Measurements from ENCODE around the gene C1QTNF6.

The C1QTNF6 gene

DNA sequence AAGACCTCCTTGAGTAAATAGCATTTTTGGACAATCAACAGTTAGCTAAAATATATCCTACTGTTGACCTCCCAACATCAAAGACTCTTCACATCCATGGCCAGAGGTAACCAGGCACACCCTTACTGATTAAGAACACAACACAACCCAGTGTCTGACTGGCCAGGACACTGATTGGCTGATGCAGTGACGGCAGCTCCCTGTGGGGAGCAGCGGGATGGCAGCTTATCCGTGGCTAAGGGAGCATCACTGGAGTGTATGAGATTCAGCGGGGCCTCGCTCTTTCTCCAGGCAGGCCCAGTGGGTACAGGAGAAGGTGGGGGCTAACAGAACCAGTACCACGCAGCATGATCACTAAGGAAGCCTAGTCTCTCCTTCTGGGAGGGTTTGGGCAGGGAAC lies 28.0 kb downstream of the C1QTNF6 start:
- no peak for TF ChIP-seq CTCF (IDR thresholded peaks at IDR 0.05)
- Mint-ChIP-seq H3K4me1 (peaks cover 11% of the 10 kb centered on the region), H3K9me3 (peaks cover 7% of the 10 kb centered on the region), H3K4me3 (no peak overlapping the region), H3K36me3 (ENCODE audit: low read depth) (no peaks in the 10 kb centered on the region), H3K27me3 (ENCODE audit: low read depth, poor library complexity) (peaks cover 32% of the 10 kb centered on the region), H3K27ac (no peak overlapping the region)
- no peak for DNase-seq

DNA sequence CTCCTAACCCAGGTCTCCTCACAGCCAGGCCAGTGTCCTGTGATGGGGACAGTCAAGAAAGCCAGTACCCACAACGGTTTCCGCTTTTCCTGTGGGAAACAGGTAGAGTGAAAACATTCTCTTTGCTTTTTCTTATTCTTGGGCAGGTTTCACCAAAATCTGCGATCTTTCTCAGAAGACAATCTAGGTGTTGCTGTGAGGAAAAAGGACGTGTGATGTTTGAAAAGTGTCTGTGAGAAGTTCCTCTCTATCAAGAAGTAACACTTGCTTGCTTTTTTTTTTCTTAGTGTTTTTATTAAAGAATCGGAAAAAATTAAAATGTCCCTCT lies 29.1 kb downstream of the C1QTNF6 start:
- H3K9me3 Mint-ChIP-seq, result peaks cover 7% of the 10 kb centered on the region
- H3K4me1 Mint-ChIP-seq, result peaks cover 4% of the 10 kb centered on the region
- H3K27ac Mint-ChIP-seq, result no peak overlapping the region
- no peak for TF ChIP-seq CTCF (IDR thresholded peaks at IDR 0.05)
- peaks cover 36% of the 10 kb centered on the region for H3K27me3 Mint-ChIP-seq (ENCODE audit: low read depth, poor library complexity)
- H3K36me3 Mint-ChIP-seq (ENCODE audit: low read depth), result no peaks in the 10 kb centered on the region
- no peak for DNase-seq
- no peak overlapping the region for H3K4me3 Mint-ChIP-seq

- TF ChIP-seq CTCF (IDR thresholded peaks at IDR 0.05), result no peak
- peaks cover 7% of the 10 kb centered on the region for H3K9me3 Mint-ChIP-seq
- H3K4me1 Mint-ChIP-seq, result peaks cover 8% of the 10 kb centered on the region
- peak overlapping the region; percentile 69 for H3K27ac Mint-ChIP-seq
- H3K4me3 Mint-ChIP-seq, result no peak overlapping the region
- no peaks in the 10 kb centered on the region for H3K36me3 Mint-ChIP-seq (ENCODE audit: low read depth)
- DNase-seq, result no peak
- H3K27me3 Mint-ChIP-seq (ENCODE audit: low read depth, poor library complexity), result peaks cover 37% of the 10 kb centered on the region
Measured at GRCh38 chr22:37157516-37158285, 30.3 kb downstream of the C1QTNF6 start.

DNA sequence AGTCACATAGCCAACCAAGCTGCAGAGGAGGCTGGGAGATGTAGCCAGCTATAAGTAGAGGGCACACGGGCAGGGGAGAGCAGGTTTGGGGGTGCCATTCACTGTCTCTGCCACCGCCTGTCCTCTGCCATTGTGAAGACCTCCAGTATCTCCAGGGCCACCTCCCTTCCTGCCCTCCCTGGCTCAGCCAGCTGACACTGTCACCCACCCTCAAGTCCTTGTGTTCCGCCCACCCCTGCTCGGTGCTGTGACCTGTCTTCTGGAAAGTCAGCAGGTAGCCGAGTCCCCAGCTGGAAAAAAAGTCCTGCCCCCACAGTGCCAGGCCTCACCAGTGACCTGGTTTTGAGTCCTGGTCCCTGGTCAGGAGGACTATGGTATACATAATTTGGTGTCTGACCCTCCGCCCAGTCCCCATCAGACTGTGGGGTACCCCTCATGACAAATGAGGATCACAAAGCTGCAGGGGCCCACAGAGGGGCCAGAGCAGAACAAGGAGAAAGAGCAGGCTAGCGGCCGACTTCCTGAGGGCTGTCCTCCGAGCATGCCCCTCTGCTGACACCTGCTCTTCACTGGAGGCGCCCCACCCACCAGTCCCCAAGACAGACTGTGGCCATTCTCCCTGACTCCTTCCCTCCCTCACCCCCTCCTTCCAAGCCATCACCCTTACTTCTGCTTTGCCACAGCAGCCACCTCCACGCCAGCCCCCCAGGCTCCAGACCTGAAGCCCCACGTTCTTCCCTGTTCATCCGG lies 31.2 kb downstream of the C1QTNF6 start:
- Mint-ChIP-seq H3K9me3 (peaks cover 14% of the 10 kb centered on the region), H3K4me1 (peaks cover 8% of the 10 kb centered on the region), H3K27ac (no peak overlapping the region), H3K27me3 (ENCODE audit: low read depth, poor library complexity) (peaks cover 37% of the 10 kb centered on the region), H3K36me3 (ENCODE audit: low read depth) (no peaks in the 10 kb centered on the region), H3K4me3 (no peak overlapping the region)
- TF ChIP-seq CTCF (IDR thresholded peaks at IDR 0.05), result no peak
- no peak for DNase-seq

DNA sequence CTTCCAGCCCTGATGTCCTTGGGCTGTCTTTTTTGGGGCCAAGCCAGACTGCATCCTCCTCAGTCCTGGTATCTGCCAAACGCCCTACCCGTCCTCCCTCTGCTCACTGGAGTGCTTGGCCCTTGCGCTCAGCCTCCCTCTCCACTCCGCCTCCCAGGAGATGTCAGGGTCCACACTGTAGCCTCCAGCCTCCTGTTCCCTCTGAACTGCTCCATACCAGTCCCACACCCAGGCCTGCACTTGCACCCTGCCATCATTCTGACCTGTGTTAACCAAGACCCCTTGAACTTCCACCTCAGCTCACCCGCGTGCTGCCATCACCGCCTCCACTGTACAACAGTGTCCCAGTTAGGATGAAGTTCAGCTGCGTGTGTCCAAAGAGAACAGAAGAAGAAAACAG lies 32.1 kb downstream of the C1QTNF6 start:
- Mint-ChIP-seq H3K36me3 (ENCODE audit: low read depth) (peaks cover 5% of the 10 kb centered on the region), H3K4me1 (peaks cover 8% of the 10 kb centered on the region), H3K27ac (no peak overlapping the region), H3K27me3 (ENCODE audit: low read depth, poor library complexity) (peaks cover 37% of the 10 kb centered on the region), H3K4me3 (no peak overlapping the region), H3K9me3 (peaks cover 23% of the 10 kb centered on the region)
- no peak for TF ChIP-seq CTCF (IDR thresholded peaks at IDR 0.05)
- no peak for DNase-seq

All from nephron progenitor cell (in vitro differentiated cells).